Stimulated activated CD8-positive, alpha-beta memory T cell treated with anti-CD3 and anti-CD28 coated beads, Interleukin-2, amount 100 ng/mL, for 48 hours (primary cell): Measurements from ENCODE around the gene MLC1.

Experiments used
- DNase-seq, 2 donors: peaks; one replicate each; pipeline ENCODE4 v3.0.0-alpha.2; 2020; ENCODE audit warnings: low read depth in 2 of 2

The MLC1 gene

DNA sequence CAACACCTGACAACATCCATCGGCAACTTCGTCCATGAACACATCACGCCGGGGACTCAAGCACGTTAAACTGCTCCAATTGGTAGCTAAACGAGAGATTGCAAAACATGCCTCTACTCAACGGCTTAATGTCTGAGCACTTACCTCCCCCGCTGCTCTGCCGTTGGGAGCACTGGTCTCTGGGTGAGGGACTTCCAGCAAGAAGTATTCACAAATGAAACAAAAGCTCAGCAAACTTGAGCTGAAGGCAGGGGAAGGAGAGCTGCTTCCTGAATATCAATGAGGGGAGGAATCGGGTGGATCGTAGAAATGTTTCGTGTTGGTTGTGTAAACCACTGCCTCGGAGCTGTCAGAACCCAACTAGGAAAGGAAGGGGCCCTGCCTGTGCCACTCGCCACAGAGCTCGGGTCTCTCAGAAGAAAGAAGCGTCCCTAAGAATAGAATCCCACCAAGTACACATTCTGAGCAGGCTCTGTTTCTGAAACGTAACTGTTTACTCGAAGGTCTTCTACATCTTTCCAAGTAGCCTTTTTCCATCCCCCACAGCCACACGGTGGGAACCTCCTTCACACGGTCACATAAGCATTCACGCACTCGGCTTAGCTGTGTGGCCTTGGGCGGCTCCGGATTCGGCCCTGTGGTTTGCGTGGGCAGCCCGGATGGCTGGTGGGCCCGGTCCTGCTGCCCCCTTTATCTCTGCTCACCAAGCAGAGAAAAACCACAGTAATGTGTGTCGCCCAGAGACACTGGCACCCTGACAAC lies at the start of gene MLC1:
MLC1 (minus strand) TSS at position 216 of the 762 bp plus-strand sequence. CDS start 524 bp downstream, outside the sequence.
- DNase-seq: peak in 1 of 2 donors; percentile 13

DNA sequence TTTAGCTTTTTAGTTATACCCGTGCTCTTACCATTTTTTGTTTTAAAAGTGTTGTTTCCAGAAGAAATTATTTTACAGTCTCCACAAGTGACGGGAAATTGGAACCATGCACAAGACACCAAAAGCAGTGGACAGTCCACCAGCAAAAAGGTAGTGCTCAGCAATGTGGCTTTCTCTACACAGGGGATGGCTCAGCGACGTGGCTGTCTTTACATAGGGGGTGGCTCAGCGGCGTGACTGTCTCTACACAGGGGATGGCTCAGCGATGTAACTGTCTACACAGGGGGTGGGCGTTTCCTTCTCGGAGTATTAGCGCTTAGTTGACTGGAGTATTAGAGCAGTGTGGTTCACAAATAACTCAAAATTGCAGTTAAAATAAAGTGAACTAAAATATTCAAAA lies 49.3 kb upstream of the MLC1 start:
- DNase-seq: no peak

DNA sequence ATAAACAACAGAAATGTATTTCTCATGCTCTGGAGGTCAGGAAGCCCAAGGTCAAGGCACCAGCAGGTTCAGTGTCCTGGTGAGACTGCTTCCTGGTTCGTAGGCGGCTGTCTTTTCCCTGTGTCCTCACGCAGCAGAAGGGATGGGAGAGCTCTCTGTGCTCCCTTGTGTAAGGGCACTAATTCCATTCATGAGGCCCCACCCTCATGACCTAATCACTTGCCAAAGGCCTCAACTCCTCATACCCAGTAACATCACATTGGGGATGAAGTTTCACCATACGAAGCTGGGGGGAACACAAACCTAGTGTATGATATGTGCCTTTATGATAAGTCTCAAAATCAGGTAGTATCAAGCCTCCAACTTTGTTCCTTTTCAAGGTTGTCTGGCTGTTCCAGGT lies 46.7 kb upstream of the MLC1 start:
- DNase-seq: no peak

DNA sequence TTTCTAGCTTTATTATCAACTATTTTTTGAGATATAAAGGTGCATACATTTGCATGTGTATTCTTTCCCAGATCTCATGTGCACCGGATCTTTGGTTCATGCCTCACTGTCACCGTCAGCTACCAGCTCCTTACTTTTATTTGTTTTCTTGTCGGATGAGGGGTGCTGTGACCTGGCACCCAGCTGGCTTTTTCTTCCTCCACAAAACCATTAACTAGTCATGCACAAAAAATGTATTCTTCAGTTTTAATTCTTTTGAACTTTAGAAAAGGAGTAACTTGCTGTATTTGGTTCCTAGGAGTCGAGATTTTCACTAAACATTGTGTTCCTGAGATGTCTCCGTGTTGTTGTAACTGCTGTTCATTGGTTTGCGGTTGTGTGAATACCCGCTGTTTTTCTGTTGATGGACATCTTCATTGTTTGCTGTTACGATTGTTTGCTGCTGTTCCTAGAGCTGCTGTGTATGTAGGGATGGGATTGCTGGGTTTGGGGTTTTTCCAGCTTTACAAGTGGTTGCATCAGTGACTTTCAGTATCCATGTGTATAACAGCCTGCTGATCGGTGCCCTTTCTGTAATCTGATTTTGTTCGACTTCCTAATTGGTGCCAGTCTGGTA lies 44.0 kb upstream of the MLC1 start:
- no peak for DNase-seq

DNA sequence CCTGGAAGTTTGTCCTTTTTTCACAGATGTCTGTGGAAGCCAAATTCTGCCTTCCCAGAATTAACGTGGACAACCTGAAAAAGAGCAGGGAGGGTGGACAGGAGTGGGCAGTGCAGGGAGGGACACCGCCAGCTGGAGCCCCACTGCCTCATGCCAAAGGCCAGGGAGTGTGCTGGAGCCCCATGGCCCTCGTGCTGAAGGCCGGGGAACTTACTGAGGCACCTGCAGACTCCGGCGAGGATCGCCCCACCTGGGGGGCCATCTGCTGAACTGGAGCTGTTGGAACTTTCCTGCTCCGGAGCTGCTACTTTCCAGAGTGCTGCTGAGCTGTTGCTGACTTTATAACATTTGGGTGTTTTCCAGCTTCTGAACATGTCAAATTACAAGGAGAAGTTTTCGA lies 39.8 kb upstream of the MLC1 start:
- DNase-seq: no peak

DNA sequence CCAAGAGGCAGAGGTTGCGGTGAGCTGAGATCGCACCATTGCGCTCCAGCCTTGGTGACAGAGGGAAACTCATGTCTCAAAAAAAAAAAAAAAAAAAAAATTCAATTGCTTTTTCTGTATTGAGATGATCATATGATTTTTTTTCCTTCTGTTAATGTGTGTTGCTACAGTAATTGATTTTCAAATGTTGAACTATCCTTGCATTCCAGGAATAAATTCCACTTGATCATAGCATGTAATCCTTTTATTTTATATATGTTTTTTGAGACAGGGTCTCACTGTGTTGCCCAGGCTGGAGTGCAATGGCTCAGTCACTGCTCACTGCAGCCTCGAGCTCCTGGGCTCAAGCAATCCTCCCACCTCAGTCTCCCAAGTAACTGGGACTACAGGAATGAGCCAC lies 37.9 kb upstream of the MLC1 start:
- DNase-seq: no peak

DNA sequence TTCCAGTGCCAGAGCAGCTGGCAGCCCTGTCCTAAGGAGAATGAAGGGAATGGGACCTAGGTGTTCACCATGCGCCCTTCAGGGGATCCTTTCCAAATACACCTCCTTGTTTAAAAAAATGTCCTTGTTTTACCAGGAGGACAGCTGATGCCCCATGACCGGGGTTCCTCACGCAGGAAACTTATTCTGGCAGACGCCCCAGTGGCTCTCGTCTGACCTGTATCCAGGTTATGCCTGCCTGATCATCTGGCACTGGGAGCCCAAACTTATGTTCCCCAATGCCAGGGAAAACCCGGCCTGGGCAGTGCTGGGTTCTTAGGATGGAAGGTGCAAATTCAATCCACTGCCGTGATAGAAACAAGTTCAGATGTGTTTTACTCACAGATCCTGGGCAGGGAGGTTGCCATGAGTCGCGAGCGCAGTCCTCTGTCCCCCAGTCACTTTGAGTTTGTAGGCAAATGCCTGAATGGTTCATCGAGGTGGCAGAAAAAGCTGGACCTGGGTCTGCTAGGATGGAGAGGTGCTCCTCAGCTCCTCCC lies 36.0 kb upstream of the MLC1 start:
- no peak for DNase-seq

DNA sequence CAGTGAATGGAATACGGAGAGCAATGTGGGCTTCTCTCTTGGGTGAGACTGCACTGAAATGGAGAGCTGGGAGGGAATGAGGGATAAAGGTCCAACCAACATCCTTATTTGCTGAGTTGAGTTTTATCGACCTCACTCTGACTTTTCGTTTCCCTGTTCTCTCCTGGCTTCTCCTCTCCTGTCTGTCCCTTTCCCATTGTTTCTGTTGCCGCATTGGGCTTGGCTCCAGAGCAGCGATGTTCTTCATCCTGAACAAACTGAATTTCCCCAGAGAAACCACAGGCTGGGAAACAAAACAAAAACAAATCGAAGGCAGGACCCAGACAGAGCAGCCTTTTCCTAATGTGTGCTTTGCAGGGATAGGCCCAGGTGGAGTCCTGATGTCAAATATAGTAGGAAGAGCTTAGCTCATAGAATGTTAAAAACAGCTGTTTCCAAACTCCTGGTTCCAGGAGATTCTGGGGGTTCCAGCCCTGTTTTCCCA lies 34.6 kb upstream of the MLC1 start:
- DNase-seq: no peak

DNA sequence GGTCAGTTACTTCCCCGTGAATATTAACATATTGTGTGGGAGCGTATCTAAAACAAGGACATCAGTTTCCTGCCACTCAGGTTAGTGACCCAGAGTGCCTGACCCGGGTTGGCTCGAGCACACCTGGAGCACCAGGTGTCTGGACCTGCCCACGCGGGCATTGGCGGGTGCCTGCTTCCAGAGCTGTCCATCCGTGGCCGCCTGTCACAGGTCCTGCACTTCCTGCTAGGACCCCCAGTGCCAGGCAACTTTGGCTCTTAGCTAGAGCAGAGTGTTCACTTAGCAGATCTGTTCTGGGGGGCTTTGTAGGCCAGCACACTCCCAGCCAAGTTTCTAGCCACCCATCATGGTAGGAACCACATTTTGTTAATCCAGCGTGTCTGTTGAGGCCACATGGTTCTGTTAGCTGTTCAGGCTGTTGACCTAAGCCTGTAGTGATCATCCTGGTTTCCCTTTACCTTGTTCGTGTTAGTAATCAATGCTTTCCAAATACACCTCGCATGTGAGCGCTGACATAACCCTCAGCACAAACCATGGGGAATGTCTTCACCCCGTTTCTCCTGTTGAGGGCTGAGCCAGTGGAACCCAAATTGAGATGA lies 34.0 kb upstream of the MLC1 start:
- DNase-seq: no peak

DNA sequence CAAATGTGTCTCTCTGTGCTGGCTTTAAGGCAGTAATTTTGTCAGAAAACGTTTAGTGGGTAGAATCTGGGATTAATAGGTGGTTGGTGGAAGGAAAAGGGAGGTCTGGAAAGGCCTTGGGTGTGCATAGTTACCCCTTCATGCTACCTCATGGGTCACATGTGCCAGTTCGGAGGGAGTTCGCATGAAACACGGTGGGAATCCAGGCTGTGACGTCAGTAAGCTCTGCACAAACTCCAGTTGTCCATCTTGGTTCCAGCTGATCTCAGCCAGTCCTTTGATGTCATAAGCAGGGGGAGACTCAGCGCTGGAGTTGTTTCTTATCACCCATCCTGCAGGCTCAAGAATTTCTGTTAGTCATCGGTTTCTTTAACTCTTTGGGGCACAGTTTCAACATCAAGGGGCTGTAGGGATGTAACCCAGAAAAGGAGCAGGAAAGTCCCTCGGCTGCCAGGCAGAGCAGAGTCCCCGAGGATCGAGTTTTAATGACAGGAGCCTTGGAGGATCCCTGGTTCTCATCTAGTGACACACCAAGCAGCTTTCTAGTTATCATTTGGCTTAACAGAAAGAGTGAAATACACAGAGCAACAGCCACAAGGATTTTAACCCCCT lies 33.4 kb upstream of the MLC1 start:
- no peak for DNase-seq

DNA sequence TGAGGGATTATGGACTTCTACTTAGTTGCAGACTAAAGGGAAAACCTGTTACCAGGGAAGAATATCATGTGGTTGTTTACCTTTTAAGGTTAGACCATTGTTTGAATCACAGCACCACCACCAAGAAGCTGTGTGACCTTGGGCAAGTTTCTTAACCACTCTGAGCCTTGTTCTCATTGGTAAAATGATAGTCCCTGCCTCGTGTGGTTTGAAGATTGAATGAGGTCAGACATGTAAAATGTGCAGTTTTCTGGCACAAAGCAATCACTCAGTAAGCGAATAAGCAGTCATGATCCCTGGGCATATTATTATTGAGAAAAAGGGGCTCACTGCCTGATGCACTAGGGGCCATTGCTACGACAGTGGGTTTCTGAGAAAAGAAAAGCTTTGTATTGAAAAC lies 32.9 kb upstream of the MLC1 start:
- DNase-seq: no peak

DNA sequence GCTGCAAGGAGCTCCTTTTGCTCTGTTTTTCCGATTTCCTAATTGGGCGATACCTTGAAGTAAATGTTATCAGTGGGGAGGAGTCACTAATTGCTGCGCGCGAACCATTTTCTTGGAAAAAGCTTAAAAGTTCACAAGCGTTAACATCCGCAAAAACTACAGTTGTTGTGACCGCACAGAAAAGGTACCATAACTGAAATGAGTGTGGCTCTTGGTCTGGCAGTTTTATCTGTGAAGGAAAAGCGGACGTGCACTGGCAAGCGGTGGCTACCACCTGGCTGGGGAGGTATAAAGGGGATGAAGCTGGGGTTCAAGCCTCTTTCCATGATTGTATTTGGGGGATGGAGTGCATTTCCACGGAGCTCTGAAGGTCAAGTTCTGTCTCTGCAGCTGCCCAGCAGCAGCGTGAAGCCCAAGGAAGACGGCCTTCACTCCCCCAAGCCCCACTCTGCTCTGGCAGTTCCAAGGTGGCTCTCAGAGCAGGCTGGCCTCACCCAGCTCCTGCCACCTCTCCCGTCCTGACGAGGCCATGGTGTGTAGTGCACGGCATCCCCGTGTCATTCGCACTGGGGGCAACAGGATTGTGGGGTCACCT lies 32.0 kb upstream of the MLC1 start:
- no peak for DNase-seq

DNA sequence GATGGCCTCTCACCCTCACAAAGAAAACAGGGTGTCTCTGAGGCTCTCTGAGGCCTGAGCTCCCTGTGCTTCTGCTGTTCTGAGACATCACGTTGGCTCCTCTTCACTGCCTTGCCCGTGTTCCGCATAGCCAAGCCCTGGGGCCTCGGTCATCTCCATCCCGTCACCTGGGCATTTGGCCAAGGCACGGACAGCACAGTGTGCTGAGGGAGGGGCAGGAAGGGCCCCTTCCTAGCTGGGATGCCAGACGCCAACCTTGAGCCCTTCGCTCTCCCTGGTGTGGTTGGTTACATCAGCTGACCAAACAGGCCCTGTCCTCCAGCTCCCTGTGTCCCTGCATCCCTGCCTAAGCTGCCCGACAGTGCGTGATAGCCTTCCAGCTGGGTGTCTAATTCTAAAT lies 30.5 kb upstream of the MLC1 start:
- DNase-seq: no peak

DNA sequence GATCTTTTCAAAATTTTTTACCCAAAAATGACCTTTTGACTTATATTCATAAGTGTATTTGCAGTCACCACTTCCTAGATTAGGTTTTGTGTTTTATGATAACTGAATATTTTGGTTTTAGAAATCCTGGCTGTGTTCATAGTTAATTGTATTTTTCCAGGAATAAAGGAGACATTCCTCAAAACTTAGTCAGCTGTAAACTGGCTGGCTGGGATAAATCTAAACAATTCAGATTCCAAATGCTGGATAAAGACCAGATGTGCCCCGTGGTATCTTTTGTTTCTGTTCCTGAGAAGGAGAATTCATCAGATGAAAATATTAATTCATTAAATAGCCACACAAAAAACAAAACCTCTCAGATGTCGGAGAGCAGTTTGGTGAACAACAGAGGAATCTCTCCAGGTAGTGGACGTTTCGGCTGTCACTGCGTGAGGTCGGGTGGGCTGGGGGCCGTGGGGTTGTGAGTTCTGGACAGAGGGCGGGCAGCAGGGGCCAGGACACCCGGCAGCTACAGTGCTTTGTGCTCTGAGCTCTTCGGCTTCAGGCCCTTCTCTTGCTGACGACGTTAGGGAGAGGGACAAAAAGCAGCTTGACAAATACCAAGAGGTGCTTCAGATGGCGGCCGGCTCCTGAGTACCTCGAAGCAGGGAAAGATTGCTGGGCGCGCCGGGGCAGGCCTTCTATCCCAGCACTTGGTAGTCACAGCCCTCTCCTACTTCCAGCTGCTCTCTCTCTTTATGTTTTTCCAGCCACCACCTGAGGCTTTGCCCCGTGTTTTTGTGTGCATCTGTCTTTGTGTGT lies 29.2 kb upstream of the MLC1 start:
- no peak for DNase-seq

DNA sequence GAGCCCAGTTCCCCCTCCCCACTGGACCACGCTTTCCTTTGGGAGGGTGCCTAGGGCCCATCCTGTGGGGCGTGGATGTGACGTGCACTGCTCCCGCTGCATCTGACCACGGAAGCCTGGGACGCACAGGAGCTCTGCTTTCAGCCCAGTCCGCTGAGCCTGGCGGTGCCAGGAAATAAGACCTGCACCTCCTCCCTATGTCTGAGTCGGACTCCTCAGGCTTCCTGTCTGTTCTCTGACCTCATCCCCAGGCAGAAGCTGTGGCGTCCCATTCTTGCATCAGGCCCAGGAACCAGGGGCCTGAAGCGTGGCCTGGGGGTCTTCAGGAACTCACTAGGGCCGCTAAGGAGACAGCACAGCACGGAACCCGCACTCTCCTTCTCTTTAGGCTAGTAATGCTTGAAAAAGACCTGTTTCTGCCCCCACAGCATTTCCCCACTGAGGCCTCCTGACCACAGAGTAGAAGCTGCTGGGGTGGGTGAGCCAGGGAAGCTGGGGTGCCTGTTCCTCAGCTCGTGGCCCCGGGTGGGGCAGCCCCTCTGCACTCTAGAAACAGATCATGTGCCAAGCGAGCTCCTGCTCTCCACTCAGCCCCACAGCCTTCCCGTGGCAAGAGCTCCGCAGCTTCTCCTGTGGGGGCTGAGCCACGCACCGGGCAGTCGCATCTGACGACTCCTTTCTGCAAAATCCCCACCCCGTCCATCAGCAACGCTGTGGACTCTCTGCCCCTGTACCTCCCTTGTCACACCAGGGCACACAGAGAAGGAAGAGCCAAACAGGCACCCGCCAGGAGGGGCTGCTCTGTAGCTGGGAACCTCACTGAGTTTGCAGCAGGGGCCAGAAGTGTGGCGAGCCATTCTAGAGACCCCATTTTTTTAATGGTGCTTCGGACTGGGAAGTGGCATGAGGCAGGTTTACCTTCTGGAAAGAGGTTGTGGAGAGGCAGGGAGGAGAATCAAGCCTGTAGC lies 27.2 kb upstream of the MLC1 start:
- DNase-seq: peak in 1 of 2 donors; percentile 23

DNA sequence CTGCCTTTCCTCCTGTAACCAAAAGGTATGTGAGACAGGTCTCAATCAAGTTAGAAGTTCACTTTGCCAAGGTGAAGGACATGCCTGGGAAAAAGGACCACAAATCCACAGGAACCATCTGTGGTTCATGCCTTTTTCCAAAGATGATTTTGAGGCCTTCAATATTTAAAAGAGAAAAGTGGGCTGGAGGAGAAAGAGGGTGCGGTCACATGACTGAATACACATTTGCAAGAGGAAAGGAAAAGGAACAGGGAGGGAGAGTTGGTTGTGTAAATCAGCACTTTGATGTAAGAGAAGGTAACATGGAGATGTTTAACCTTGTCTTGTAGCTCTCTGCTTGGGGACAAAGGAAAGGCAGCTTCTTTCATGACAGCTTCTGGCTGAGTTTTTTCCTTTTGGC lies 25.8 kb upstream of the MLC1 start:
- DNase-seq: no peak

DNA sequence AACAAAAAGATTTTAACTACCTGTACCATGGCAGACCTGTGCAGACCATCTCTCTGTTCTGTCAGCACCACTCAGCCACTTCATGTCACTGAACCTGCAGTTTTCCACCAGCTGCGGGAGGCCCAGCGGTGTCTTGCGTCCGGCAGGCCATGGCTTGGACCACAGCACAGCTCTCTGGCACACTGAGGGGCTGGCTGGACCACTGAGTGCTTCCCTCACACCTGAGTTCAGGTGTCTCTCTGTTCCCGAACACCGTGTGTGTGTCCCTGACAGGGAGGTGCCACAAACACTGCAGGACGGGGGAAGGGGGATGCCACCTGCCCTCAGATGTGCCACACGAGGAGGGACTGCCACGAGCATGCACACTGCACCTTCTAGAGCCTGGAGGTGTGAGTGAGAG lies 22.3 kb upstream of the MLC1 start:
- no peak for DNase-seq

DNA sequence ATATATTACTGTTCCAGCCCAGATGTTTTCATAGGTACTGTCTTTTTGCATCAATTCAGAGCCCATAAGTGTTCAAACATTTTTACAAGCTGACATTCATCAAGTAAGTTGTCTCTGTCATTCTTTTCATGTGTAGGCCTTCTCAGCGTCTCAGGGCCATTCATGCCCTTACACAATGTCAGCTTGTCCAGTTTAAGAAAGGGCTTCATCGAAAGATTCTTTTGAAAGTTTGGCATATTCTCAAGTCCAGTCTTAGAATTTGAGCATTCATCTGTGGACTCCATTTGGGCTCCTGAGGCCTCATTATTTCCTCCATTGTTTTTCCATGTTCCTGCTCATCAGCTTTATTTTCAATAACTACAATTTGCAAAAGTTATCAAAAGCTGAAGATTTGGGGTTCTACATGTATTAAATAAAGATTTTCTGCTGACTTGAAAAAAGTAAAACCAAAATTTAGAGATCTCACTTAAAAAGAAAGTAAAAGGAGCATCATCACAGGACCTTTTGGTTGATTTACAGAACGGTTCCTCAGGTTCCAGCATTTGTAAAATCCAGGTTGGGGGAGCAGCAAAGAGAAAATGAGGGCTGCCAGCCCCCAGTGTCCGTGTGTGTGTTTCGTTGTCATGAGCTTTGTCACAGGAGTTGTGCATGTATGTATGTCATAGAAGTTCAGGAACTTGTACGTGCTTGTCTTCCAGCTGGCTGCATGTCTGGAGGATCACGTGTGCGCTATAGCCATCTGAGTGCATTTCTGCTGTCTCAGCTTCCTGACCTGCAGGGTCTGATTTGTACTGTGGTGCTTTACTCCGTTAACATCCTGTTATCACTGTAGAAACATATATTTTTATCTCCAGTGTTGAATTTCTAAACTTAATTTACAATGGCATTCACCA lies 20.2 kb upstream of the MLC1 start:
- no peak for DNase-seq

DNA sequence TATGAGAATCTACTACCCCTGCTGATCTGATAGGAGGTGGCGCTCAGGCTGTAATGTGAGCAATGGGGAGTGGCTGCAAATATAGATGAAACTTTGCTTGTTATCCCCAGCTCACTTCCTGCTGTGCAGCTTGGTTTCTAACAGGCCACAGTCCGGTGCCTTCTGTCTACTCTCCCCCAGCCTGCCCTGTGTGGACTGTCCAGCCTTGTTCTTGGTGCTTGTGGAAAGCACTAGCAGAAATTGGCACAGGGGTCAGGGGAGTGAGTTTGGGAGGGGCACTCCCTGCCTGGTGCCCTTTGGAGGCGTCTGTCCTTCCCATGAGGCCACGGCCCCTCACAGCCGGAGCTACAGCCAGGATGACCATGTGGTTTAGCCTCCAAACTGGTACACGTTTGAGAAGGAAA lies 18.9 kb upstream of the MLC1 start:
- DNase-seq: no peak
